Suppressor macrophage treated with lipopolysaccharide for 4 hours (primary cell): ENCODE results near the gene IGFALS.

Experiments used
- DNase-seq: peaks from one replicate; pipeline ENCODE4 v3.0.0-alpha.2; 2020

IGFALS gene

GRCh38 chr16:1763521-1764511 lies 29.7 kb downstream of the IGFALS start:
- DNase-seq: no peak

DNA sequence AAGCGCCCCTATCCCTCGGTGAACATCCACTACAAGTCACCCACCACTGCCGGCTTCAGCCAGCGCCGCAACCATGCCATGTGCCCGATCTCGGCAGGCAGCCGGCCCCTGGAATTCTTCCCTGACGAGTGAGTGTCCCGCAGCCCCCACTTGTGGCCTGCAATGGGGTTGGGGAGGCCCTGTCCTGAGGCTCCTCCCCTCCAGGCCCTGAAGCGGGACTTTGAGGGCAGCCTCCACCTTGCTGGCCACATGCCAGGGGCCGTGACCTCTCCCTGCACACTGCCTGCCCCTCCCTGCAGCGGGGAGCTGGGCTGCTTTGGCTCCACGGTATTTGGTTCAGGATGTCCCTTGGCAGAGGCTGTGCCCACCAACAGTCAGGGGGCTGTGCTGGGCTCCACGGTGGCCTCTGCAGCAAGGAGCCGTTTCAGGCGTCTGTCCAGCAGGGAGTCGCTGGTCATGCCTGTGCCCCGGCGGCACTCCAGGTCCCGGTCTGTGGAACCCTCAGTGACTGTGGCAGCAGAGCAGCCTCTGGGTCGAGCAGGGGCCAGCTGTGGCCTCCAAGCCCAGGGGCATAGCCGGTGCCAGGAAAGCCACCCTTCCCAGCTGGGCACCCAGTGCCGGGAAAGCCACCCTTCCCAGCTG lies 30.5 kb downstream of the IGFALS start:
- no peak for DNase-seq

DNA sequence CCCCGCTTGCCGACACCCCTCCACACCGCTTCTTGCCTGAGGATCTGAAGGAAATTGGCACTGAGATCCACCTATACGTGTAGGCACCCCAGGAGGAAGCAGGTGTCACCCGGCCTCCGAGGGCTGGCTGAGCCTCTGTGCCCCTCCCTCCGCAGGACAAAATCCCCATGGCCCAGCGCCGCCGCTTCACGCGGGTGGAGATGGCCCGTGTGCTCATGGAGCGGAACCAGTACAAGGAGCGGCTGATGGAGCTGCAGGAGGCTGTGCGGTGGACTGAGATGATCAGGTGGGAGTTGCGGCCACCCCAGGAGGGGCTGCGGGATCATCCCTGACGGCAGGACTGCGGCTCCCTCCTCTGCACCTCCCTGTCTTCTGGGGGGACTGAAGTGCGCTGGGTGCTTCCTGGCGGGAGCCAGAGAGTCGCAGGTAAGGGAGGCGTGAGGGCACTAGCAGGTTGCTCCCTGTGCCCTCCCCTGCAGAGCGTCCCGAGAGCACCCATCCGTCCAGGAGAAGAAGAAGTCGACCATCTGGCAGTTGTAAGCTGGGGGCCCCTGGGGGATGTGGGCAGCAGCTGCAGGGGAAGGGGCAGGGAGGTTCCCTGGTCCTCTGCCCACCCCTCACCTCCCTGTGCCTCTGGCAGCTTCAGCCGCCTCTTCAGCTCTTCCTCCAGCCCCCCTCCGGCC lies 31.2 kb downstream of the IGFALS start:
- DNase-seq: no peak

- DNase-seq: no peak
Measured at GRCh38 chr16:1761751-1762150, 31.8 kb downstream of the IGFALS start.

DNA sequence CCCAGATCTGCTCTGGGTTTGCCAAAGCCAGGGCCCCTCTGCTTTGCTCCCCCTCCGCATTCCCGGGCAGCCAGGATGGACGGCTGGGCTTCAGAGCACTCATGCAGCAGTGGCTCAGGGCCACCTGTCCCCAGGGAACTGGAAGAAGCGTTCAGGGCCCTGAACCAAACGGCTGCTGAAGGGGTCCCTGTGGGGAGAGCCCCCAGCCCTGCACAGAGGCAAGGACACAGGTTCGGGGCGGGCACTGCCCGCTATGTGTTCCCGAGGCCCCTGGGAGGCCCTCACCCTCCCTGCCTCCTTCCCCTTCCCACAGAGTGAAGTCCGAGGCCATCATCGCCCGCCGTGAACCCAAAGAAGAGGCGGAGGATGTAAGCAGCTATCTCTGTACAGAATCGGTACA lies 32.6 kb downstream of the IGFALS start:
- no peak for DNase-seq

- no peak for DNase-seq
Measured at GRCh38 chr16:1759511-1759910, 34.0 kb downstream of the IGFALS start.

- DNase-seq: no peak
Measured at GRCh38 chr16:1758923-1759322, 34.6 kb downstream of the IGFALS start.

- no peak for DNase-seq
Measured at GRCh38 chr16:1757714-1758461, 35.6 kb downstream of the IGFALS start.

- DNase-seq: no peak
Measured at GRCh38 chr16:1754204-1754603, 39.3 kb downstream of the IGFALS start.

- no peak for DNase-seq
Measured at GRCh38 chr16:1752853-1753252, 40.7 kb downstream of the IGFALS start.

DNA sequence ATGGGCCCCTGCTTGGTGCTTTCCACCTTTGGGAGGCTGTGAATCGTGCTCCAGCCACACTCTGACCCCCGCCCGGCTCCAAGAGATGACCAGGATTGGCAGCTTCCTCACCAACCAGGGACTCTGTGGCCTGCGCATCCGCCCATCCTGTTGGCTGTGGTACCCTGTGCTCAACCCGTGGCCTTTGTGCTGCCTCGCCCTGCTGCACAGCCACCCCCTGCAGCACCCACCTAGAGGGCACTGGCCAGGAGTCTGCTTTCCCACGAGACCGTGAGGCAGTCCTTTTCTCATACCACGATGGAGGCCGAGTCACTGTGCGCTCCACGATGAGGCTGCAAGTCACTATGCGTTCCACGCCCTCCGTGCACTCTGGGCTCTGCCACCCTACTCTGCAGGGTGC lies 41.6 kb downstream of the IGFALS start:
- no peak for DNase-seq

DNA sequence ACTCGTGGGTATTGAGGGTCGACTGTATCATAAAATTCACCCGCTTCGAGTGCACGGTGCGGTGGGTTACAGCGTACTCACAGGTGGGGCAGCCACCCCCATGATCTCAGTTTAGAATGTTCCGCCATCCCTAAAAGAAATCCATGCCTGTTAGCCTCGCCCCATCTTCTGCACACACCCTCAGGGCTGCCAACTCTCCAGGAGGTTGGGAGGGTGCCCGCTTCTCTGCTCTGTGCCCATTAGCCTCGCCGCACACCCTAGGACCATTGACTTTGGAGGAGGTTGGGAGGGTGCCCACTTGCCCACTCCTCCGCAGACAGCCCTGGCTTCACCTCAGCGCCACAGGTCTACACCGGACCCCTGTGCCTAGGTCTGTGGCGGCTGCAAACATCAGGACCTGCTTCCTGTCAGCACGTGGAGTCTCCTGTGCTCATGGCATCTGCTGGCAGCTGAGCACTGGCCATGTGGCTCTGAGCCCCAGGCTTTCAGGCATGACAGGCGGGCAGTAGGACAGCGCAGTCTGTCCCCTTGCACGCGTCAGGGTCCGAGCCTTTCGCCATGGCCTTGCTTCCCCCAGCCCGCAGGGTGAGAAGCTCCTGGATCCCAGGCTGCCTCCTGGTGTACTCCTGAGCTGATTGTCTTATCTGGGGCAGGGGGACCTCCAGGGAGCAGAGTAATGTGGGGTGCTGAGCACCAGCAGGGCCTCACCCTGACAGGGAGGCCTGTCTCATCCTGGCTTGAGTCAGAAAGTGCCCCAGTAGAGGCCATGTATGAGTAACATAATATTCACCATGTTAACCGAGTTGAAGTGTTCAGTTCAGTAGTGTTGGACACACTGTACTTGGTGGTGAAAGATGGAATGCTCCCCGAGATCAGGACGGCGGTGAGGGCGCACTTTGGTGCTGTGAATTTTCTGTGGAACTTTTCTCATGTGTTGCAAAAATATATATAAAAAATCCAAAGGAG lies 44.1 kb downstream of the IGFALS start:
- no peak for DNase-seq

DNA sequence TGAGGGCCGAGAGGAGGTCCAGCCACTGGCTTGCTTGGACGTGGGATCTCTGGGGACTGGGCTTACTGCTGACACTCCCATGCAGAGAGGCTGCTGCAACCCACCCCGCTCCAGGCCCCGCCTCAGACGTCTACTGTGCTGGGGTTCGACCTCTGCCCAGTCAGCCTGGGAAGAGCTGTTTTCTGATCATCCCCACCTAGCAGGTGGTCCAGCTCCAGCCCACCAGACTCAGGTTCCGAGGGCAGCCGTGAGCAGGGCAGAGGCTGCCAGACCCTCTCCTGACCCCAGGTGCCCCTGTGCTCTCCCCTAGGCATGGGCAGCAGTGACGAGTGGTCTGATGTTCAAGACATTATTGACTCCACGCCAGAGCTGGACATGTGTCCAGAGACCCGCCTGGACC lies 45.6 kb downstream of the IGFALS start:
- DNase-seq: no peak

GRCh38 chr16:1746693-1747195 lies 46.8 kb downstream of the IGFALS start:
- DNase-seq: no peak

DNA sequence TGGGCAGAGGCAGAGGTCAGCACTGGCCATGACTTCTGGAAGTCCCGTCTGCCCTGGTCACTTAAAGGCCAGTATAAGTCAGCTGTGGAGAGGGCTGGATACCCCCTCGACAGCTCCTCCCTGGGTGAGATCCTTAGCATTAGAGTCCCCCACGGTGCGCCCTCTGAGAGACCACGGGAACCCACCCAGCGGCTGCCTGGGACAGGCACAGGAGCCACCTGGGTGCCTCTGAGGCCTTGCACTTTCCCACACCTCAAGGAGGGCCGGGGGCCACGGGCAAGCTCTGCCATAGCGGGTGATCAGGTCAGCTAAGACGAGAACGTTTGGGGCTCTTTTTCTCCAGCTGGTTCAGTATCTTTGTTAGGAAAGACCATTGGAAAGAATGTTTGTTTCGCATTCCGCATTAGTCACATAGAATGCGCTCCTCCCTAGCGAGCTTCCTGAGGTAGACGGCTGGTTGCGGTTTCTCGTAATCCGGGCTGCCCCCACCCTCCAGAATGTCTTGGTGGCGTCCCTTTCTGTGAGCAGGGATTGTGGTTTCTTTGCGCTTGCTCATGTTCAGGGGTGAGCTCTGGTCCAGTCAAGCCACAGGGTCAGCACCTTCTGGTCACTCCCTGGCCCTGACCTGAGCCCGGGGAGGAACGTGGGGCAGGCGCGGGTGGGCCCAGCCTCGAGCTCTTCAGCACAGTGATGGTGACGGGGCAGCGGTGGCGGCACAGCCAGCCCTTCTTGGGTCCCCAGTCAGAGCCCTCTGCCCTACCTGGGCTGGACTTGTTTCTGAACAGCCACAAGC lies 47.4 kb downstream of the IGFALS start:
- no peak for DNase-seq

DNA sequence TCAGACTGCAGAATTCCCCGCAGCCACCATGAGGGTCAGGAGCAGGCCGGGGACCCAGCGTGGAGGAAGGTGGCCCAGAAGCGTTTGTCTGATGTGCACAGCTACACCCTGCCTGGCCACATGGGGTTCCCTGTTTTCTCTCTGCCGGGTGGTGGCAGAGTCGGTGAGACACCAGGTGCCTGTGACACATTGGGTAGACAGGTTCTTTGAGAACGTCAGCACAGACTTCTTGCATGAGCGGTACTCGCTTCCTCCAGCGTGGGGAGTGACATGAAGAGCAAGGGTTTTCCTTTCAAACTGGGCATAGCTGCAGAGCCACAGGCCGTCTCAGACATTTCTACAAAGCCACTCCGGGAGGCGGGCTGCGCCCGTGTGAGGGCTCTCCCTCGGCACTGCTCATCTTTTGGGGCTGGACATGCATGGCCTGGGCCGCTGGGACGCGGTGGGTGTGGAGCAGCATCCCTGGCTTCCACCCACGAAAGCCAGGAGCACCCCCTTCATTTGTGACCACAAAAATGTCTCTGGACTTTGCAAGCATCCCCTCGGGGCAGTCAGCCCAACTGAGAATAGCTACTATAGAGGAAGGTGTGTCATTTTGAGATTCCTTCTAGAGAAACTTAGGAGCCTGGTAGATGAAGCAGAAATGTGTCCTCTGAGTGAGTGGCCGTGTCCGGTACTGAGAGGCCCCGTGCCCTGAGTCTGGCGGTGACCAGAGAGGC lies 48.2 kb downstream of the IGFALS start:
- DNase-seq: no peak

GRCh38 chr16:1744338-1744840 lies 49.1 kb downstream of the IGFALS start:
- DNase-seq: no peak

DNA sequence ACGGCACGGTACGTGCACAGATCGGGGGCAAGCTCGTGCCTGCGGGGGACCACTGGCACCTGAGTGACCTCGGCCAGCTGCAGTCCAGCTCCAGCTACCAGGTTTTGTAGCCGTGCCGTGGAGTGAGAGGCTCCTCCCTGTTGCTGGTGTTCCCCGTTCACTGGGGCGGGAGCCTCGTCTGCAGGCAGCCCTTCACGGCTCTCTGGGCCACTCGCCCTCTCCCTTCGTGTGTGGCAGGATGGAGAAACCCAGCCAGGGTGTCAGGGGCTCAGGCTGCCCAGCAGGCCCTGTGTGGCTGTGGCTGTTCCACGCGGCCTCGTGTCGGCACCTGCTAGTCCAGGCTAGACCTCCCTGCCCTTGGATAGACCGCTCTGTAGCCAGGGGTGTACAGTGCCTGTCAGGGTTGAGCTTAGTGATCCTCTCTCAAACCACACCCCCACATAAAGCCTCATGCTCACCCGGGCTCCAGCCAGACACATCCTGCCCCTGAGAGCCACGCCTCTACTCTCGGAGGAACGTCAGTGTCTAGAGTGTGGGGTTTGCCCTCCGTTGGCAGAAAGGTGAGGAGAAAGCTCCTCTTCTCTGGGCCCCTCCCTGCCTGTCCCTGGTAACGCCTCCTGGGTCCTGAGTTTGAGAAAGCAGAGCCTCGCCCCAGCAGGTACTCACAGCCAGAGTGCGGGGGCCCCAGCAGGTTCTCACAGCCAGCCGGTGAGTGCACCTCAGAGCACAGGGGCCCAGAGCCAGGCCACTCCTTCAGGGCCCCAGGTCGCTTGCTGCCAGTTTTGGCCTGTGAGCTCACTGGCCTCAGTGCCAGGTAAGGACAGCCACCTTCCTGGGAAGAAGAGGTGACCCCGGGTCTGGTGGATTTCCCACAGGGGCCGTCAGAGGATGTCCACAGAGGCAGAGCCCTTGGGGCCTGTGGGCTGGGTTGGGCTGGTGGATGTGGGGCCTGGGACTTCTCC lies 49.8 kb downstream of the IGFALS start:
- no peak for DNase-seq
